Smooth muscle cell of the brain vasculature (primary cell): ENCODE results near the gene MEIOSIN.
A peak's percentile ranks its signal among the peaks of the same experiment; 100 is the strongest.
"Not testable (repeated sequence)": the region's sequence is repeated elsewhere in the genome, so short reads cannot be mapped to it uniquely, and the experiment has no call there.

Experiments used
- DNase-seq: peaks from one replicate; pipeline ENCODE4 v3.0.0-alpha.2; 2012; ENCODE audit warnings: low read depth, low spot score

MEIOSIN gene

GRCh38 chr19:45717983-45718650, 15.1 kb upstream of the MEIOSIN start:
- DNase-seq = no peak

GRCh38 chr19:45720065-45720464, 13.2 kb upstream of the MEIOSIN start:
- not testable (repeated sequence) for DNase-seq

GRCh38 chr19:45728683-45729082, 4.6 kb upstream of the MEIOSIN start:
- not testable (repeated sequence) for DNase-seq

- no peak for DNase-seq
Measured at GRCh38 chr19:45729800-45730290, 3.4 kb upstream of the MEIOSIN start.

GRCh38 chr19:45730368-45731288, 2.6 kb upstream of the MEIOSIN start, which contains the start of gene FBXO46:
Gene FBXO46, minus strand, starts transcription at chr19:45730896. Its CDS starts 17,401 bp downstream, at chr19:45713495.
- peak; percentile 90 for DNase-seq

- no peak for DNase-seq
Measured at GRCh38 chr19:45739498-45740439, 6.5 kb downstream of the MEIOSIN start.

GRCh38 chr19:45742969-45743368, 9.7 kb downstream of the MEIOSIN start:
- DNase-seq = no peak

GRCh38 chr19:45745606-45746005, 12.4 kb downstream of the MEIOSIN start:
- no peak for DNase-seq

GRCh38 chr19:45746866-45747265, 13.6 kb downstream of the MEIOSIN start:
- no peak for DNase-seq

GRCh38 chr19:45747513-45747912, 14.3 kb downstream of the MEIOSIN start:
- DNase-seq = no peak

- DNase-seq = not testable (repeated sequence)
Measured at GRCh38 chr19:45751483-45751882, 18.2 kb downstream of the MEIOSIN start.

GRCh38 chr19:45752639-45753038, 19.4 kb downstream of the MEIOSIN start:
- no peak for DNase-seq

- DNase-seq = no peak
Measured at GRCh38 chr19:45753548-45753947, 20.3 kb downstream of the MEIOSIN start.

GRCh38 chr19:45754323-45754722, 21.1 kb downstream of the MEIOSIN start:
- DNase-seq = no peak

- no peak for DNase-seq
Measured at GRCh38 chr19:45757695-45758094, 24.5 kb downstream of the MEIOSIN start.

GRCh38 chr19:45758921-45759320, 25.7 kb downstream of the MEIOSIN start:
- no peak for DNase-seq

- DNase-seq = no peak
Measured at GRCh38 chr19:45761714-45762113, 28.5 kb downstream of the MEIOSIN start.

GRCh38 chr19:45762870-45763631, 29.8 kb downstream of the MEIOSIN start:
- DNase-seq = no peak

GRCh38 chr19:45763691-45764294, 30.6 kb downstream of the MEIOSIN start:
- DNase-seq = no peak

GRCh38 chr19:45764475-45764874, 31.2 kb downstream of the MEIOSIN start:
- DNase-seq = no peak
